Epithelial cell of esophagus (primary cell): Measurements from ENCODE around the gene HTR3B.

ENCODE experiments used
- DNase-seq: peaks from one replicate; pipeline ENCODE4 v3.0.0; 2010; ENCODE audit warnings: low read depth
- H3K4me3 ChIP-seq: 2 replicates; pipeline ENCODE4 v1.5.1; 2011; ENCODE audit warnings: mild to moderate bottlenecking, low read length, control low read depth
- TF ChIP-seq, protein P1 (sequence below): IDR thresholded peaks from 2 replicates; pipeline ENCODE4 v1.5.1; 2011; ENCODE audit warnings: low read depth, mild to moderate bottlenecking, low read length, control low read depth, inconsistent platforms; ENCODE audit not compliant: insufficient read depth; ENCODE audit errors: missing control alignments

Gene HTR3B, protein sequence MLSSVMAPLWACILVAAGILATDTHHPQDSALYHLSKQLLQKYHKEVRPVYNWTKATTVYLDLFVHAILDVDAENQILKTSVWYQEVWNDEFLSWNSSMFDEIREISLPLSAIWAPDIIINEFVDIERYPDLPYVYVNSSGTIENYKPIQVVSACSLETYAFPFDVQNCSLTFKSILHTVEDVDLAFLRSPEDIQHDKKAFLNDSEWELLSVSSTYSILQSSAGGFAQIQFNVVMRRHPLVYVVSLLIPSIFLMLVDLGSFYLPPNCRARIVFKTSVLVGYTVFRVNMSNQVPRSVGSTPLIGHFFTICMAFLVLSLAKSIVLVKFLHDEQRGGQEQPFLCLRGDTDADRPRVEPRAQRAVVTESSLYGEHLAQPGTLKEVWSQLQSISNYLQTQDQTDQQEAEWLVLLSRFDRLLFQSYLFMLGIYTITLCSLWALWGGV

DNA sequence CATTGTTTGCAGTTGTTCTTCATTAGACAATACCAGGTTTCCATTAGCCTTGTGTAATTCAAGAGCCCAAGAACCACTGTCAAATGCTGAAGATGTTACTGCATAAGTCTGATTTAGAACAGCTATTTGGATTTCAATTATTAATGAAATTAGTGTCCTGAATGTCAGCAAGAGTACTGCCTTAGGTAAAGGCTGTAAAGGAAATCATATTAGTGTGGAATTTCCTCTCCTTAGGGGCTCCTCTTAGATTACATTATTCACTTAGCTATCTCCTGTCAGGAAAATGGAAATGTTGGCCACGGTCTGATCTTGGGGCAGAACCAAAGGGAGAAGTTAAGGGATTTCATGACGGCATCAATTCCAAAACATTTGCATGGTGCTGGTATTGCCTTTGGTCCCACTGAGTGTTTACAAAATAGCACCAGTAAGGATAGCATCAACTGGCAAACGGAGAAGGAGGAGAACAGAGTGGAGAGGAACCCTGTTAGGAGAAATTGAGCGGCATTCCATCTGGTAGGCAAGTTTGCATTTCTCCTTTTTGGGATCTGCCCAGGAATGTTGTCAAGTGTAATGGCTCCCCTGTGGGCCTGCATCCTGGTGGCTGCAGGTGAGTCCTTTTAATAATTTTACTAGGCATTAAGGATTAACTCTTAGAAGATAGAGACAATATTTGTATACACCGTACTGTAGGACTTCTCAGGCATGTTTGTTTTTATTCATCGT is at the start of gene HTR3B:
TSS of gene HTR3B (plus strand) at position 418 of the 723 bp plus-strand sequence. CDS start at position 556, 138 bp downstream.
- no peak for DNase-seq
- TF ChIP-seq, protein P1, sequence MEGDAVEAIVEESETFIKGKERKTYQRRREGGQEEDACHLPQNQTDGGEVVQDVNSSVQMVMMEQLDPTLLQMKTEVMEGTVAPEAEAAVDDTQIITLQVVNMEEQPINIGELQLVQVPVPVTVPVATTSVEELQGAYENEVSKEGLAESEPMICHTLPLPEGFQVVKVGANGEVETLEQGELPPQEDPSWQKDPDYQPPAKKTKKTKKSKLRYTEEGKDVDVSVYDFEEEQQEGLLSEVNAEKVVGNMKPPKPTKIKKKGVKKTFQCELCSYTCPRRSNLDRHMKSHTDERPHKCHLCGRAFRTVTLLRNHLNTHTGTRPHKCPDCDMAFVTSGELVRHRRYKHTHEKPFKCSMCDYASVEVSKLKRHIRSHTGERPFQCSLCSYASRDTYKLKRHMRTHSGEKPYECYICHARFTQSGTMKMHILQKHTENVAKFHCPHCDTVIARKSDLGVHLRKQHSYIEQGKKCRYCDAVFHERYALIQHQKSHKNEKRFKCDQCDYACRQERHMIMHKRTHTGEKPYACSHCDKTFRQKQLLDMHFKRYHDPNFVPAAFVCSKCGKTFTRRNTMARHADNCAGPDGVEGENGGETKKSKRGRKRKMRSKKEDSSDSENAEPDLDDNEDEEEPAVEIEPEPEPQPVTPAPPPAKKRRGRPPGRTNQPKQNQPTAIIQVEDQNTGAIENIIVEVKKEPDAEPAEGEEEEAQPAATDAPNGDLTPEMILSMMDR, result no peak
- no peak within 1 kb of the TSS for H3K4me3 ChIP-seq

DNA sequence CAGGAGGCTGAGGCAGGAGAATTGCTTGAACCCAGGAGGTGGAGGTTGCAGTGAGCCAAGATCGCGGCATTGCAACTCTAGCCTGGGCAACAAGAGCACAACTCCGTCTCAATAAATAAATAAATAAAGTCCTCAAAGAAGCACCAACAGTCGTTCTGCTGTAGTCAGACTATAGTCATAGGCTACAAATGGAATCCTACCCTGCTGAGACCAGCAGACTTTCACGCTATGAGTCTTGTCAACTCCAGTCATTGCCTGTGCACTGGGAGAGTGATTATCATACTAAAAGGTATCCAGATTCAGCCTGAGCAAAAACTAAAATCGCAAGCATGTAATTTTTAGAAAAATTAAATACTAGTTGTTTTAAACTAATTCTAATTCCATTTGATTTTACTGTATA is 48.8 kb upstream of the HTR3B start:
- TF ChIP-seq, protein P1, result no peak
- H3K4me3 ChIP-seq, result no peak overlapping the region
- no peak for DNase-seq

DNA sequence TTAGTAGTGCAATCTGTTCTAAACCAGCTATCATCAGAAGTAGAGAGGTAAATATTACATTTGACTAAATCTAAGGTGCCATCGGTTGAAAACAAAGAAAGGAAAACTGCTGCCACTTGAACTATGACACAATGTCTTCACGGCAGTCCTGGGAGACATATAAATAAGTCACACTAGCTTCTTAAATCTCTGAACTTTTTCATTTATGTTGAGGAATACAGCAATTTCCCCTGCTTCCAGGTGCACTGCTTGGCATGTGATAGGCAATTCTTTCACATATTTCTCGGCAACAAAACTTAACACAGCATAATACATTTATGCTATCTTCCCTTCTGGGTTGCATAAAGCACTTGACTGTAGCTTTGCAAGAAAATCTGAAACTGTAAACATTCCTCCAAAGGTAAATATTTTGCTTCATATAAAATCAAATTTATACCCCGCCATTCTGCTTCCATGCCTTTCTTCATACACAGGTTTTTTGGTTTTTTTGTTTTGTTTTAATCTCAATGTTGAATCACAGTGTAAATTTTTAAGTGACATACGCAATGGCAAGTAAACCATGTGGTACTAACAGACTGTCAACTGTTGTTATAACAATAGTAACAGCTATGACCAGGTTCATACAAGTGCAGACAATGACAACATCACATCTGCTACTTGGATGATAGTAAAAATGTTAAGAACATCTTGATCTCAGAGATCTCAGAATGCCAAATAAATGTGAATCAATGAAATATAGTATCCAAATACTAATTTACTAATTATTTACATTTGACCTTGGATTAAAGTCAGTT is 47.4 kb upstream of the HTR3B start:
- TF ChIP-seq, protein P1, result no peak
- no peak overlapping the region for H3K4me3 ChIP-seq
- no peak for DNase-seq

DNA sequence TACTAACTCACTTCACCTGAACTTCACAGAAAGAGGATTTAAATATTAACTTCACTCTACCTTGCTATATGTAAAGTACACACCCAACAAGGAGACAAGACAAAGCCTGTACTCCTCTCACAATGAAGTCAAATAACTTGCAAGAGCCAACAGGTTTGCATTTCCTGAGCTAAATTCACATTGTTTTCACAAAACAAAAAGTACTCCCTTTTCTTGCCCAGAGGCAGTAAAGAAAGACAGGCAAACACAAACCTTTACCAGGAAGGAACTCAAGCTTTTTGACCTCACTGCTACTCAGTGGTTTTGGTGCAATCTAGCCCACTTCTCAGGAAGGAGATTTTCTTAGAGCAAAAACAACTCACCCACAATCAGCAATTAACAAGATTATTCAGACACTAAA is 44.9 kb upstream of the HTR3B start:
- TF ChIP-seq, protein P1, result no peak
- DNase-seq, result peak; percentile 87
- no peak overlapping the region for H3K4me3 ChIP-seq

DNA sequence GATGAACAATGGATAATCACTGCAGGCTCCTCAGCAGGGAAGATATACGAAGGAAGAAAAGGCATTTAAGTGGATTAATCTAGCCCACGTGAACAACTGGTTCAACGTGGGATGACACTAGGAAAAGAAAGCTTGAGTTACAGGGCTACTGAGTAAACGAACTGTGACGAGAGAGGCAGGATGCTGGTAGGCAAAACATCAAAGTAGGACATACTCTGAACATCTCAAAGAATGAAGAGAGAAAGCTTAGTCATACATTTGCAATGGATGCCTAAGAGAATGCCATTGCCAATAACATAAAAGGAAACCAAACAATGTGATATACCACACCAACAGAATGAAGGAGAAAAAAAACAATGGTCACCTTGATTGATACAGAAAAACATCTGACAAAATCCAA is 42.2 kb upstream of the HTR3B start:
- TF ChIP-seq, protein P1, result no peak
- peak; percentile 50 for DNase-seq
- no peak overlapping the region for H3K4me3 ChIP-seq

DNA sequence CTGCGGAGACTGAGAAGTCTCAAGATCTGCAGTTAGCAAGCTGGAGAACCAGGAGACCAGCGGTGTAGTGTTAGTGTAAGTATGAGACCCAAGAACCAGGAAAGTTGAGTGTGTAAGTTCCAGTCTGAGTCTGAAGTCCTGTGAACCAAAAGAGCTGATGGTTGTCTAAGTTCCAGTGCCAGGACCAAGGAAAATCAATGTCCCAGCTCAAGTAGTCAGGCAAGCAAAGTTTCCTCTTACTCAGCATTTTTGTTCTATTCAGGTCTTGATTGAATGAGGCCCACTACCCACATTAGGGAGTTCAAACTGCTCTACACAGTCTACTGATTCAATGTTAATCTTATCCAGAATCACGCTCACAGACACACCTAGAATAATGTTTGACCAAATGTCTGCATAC is 40.2 kb upstream of the HTR3B start:
- H3K4me3 ChIP-seq, result no peak overlapping the region
- TF ChIP-seq, protein P1, result no peak
- DNase-seq, result no peak
